GM18870 (cell line): ENCODE data around the gene TRIM62.

Source experiments
- ATAC-seq: cut with Tn5 transposase; IDR thresholded peaks from one replicate; pipeline ENCODE4 v1.9.1; 2021; ENCODE audit warnings: moderate library complexity; ENCODE audit not compliant: unreplicated experiment

The TRIM62 gene

DNA sequence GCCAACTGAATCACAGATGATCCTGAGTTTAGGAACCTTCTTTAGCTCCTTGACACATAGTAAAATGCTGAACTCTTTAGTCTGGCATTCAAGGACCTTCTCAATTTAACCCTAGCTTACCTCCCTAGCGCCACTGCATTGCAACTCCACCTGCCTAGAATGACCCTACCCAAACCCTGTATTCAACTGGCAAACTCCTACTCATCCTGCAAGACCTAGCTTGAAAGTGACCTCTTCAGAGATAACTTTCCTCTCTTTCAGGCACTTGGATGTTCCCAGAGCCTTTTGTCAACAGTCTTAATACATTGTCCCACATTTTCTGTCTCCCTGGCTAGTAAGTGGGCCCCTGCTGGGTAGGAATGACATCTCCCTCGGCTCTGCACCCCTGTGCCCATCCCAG, 19.7 kb downstream of the TRIM62 start:
- ATAC-seq, result no peak

DNA sequence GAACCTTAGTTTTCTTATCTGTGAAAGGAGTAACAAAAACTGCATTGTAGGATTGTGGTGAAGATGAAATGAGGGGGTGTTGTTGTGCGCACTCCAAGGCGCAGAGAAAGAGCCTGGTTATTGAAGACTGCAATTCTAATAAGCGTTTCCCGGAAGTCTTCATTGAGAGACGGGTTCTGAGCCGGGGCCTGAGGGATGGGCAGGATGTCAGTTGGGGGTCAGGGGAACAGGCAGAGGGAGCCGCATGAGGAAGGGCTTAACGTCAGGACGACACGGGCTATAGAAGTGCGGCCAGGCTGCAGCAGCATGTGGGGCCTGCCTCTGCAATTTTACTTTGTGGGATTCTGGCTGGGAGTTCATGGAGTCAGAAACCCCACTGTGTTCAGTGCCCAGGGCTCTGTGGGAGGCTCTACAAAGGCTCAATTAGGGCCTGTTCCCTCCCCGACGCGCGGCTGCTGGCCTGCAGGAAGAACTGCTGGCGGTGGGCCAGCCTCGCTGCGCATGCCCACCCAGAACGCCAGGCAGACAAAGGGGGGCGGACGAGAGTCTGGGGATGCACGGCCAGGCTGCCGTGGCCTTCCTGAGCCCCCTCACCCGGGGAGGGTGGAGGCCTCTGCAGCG, 20.7 kb downstream of the TRIM62 start:
- no peak for ATAC-seq

DNA sequence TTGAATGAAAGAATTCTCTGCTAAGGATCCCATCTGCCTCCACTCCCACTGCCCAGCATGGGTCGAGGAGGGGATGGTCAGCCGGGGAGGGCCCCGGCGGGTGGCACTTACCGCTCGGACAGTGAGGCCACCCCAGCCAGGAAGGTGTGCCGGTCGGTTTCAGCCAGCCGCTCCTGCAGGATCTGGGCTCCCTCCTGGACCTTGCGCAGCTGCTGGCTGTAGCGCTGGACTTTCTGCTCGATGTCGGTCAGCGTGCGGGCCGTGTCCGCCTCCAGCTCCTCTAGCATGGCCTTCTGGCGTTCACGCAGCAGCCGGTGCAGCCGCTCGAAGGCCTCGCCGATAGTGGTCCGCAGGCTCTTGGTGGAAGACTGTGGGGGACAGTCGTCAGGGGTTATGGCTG, 22.3 kb downstream of the TRIM62 start:
- no peak for ATAC-seq

DNA sequence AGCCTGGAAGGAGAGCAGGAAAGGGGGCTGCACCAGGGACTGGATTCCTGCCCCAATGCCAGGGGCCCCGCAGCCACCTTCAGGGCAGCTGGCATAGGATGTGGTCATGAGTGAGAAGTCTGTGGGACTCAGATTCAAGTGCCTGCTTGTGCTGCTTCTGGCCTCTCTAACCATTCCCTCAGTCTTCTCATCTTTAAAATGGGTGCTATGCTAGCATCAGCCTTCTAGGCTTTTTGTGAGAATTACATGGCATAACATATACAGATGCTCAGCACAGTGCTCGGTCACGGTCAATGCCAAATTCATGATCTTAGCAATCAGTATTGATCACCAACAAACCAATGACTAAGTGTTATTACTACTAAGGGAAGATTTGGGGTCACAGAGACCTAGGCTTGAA, 23.5 kb downstream of the TRIM62 start:
- no peak for ATAC-seq

DNA sequence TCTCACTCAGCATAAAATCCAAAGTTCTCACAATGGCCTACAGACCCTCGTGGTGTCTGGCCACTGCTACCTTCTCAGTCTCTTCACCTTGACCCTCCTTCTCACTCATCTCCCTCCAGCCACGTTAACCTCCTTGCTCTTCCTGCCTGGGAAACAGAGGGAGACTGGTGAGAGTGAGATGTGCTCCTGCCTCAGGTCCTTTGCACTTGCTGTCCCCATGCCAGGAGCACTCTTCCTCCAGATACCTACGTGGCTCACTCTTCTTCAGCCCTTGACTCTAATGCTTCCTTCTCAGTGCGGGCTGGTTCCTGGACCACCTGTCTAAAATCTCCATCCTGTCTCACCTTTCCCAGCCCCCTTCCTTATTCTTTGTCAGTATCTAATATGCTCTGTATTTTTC, 24.7 kb downstream of the TRIM62 start:
- no peak for ATAC-seq

DNA sequence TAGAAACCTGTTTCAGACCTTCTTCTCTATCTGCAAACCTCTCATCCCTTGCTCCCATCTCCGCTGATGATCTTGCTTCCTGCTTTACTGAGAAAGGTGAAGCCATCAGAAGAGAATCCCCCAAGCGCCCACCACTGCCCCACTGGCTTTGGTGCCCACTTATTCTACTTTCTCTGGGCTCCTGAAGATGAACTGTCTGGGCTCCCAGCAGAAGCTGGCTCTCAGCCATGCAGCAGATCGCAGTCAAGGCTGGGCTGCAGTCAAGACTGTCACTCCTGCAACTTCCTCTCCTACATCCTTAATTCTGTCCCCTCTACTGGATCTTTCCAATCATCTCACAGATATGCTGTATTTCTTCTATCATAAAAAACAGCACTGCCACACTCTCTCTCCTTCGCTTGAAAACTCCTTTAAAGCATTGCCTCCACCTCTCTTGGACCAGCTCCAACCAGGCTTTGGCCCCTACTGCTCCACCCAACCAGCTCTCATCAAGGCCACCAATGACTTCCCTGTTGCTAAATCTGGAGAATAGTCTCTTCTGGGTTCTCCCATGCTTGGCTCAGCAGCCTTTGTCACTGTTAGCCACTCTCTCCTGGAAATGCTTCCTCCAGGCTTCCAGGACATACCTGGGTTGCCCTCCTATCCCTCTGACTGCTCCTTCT, 25.8 kb downstream of the TRIM62 start:
- no peak for ATAC-seq

DNA sequence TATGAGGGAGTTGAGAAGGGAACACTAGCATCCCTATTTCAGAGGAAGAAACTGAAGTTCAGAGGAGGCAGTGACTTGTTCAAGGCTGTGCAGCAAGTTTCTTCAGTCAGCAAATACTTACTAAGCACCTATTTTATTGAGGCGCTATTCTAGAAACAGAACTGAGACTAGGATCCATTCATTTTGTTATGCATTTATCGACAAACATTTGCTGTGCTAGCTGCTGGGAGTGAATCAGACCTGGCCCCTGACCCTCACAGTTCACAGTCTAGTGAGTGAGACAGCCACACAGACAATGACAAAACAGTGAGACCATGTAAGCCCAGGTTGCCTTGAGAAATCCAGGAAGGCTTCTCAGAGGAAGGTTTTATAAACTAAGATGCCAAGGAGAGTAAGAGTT, 28.2 kb downstream of the TRIM62 start:
- no peak for ATAC-seq

DNA sequence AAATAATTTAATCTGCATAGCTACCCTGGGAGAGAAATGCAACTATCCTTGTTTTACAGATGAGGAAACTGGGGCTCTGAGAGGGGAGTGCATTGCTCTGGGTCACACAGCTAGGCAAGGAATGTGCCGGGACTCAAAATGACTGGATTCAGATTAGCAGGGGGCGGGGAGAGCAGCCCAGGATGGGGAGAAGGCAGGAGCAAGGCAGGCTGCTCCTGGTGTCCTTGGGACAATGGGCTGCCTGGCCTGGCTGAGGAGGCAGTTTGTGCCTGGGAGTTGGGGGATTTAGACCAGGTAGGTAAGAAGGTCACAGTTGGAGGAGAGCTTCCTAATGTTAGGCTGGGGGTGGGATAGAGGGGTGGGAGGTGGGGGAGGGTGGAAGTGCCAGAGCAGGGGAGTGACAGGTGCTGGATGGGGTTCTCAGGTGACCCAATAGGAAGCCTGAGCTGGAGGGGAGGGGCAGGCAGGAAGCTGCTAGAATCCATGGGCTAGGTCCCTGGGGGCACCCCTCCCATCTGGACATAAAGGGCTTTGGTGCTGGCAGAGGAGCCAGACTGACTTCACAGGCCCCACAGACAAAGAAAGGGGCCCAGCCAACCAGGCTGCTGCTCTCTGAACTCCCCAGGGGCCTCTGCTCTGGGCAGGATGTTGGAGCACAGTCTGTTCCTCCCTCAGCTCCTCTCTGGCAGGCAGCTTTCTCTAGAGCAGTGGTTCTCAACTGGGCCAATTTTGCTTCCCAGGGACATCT, 29.0 kb downstream of the TRIM62 start:
- no peak for ATAC-seq

DNA sequence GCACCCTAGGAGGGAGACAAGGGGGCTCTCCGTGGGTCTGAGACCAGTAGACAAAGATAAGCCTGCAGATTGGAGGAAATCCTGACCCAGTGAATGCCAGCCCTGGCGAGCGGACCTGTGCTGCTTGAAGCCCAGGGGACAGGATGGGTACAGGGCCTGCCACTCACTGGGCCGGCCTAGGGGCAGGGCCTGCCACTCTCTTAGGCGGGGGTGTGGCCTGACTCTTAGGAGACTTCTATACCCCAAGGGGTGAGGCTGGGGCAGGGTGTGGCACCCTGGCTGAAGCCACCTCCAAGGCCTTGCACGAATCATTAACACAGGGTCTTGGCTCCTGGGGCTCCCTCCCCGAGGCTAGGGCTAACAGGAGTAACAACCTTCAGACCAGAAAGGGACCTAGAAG, 30.7 kb downstream of the TRIM62 start:
- no peak for ATAC-seq

DNA sequence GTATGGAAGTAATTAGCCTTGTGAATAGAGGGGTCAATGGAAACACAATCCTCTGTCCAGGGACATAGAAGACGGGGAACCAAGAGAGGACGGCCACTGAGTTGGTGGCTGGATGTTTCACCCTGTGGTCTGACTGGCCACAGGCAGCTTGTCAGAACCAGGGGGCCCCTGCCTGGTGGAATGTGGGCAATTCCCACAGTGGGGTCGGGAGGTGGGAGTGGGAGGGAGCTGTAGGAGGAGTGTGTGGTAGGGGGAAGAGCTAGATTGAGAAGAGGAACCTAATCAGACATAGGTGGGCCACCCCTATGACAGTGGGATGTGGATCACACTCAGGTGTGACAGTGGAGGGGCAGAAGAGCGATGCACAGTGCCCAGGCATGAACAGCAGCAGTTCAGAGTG, 31.3 kb downstream of the TRIM62 start:
- ATAC-seq, result no peak

DNA sequence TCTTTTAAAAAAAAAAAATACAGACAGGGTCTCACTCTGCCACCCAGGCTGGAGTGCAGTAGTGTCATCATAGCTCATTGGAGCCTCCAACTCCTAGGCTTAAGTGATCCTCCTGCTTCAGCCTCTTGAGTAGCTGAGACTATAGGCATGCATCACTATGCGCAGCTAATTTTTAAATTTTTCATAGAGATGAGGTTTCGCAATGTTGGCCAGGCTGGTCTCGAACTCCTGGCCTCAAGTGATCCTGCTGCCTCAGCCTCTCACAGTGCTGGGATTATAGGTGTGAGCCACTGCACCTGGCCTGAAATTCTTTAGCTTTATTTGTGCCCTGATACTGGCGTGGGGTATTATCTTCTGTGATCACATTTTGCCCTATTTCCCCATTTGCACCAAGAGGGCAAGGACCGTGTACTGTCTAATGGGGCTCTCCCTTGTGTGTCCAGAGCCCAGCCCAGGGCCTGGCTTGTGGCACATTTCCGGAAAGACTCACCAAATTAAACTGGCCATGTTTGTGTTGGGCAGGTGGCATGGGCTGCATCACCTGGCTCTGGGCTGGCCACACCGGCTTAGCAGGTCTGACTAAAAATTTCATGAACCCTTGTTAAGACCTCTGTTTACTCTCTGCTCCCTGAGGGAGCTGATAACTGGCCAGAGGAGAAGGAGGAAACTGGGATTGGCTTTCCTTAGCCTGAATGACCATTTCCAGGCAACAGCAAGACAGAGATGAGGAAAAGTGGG, 32.2 kb downstream of the TRIM62 start:
- no peak for ATAC-seq

DNA sequence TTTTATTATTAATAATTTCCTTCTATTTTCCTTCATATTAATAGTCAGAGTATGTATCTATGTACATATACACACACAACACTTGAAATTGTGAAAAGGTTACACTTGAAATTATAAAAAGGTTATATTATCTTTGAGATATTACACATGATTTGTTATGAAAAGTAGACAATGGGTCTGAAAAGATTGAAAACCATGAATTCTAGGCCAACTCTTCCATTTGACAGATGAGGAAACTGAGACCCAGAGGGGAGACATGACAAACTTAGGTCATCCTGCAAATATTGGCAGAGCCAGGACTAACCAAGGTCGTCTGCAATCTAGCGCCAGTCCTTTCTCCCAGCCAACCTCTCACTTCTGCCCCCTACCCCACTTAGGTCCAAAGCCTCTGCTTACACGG, 33.2 kb downstream of the TRIM62 start:
- ATAC-seq, result no peak

DNA sequence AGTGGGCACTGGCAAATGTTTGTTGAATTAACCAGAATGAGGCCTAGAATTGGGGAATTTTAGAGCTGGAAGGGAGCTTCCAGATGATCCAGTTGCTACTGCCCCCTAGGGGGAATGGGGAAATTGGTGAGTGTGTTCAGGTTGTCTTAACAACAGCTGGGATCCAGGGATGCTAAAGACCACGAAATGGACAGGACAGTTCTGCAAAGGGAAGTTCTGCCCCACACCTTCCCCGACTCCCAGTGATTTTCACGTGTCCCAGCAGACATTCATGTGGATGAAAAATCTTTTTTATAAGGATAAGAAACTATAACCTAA, 33.9 kb downstream of the TRIM62 start:
- ATAC-seq, result no peak

DNA sequence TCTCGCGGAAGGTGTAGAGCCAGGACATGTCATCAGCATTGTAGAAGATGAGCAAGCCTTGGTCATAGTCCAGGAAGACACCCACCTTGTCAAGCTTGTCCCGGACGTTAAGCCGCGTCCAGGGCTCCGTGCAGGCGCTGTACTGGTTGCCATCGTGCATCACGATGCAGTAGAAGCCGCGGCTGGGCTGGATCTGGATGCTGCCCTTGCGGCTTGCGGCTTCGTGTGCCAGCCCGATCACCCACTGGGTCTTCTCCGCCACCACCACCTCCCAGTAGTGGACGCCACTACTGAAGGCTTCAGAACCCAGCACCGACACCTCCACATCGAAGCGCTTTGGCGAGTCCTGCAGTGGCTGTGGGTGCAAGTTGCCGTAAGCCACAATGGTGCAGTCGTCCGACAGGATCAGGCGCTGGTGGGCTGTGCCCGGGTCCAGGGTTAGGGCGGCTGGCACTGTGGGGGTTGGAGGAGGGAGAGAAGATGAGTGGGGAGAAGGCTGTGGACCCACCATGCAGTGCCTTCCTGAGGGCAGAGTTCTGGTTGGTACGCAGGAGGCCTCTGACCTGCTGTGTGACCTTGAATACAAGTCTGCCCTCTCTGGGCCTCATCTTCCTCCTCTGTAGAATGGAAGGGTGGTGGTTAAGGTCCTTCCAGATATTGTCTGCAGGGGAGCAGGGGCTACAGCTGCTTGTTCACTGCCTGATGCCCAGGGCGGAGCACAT, 34.4 kb downstream of the TRIM62 start:
- ATAC-seq, result no peak

DNA sequence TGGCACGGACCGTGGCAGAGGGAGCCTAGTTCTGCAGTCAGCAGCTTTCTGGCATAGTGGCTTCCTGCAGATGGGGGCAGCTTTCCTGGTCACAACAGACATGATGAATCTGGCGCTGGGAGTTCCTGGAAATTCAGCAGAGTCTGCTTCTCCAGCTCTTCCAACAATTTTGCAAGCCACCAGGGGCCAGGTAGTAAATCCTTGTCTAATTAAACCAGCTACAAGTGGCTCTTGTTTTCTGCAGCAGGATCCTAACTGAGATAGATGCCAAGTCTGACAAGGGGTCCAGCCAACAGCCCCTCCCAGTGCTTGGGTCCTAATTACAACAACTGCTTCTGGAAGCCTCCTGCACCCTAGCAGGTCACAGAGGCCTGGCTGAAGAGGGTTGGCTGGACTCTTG, 35.8 kb downstream of the TRIM62 start:
- no peak for ATAC-seq

DNA sequence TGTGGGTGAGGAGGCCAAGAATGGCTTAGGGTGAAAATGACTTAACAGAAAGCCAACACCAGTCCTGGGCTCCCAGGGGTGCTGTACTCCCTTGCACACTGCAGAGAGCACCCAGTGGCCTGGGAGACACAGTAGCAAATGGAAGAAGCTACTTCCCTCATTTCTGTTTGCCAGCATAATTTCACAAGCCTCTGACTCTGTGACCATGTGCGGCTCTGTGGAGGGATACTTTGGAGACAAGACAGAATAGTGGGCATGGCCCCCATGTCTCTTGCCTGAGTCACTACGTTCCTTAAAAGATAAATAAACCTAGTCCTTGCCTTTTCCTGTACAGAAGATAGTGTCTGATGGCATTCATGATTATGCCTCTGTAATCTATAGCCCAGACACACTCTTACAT, 38.1 kb downstream of the TRIM62 start:
- no peak for ATAC-seq

DNA sequence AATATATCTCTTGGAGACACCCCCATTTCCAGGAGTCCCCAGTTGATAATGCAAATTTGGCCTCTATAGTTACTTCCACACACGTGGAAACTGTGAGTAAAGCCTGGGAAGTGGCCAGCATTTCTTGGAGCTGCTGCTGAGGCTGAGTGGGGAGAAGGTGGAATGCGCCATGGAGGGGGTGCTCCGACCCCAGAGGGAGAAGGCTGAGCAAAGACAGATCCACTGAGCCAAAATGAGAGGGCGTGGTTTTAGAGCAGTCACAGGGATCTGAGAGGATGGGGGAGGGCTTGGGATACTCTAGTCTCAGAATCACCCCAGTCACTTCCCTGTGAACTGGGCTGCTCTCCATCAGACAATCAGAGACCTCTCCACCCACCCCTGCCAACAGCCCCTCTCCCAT, 38.7 kb downstream of the TRIM62 start:
- no peak for ATAC-seq

DNA sequence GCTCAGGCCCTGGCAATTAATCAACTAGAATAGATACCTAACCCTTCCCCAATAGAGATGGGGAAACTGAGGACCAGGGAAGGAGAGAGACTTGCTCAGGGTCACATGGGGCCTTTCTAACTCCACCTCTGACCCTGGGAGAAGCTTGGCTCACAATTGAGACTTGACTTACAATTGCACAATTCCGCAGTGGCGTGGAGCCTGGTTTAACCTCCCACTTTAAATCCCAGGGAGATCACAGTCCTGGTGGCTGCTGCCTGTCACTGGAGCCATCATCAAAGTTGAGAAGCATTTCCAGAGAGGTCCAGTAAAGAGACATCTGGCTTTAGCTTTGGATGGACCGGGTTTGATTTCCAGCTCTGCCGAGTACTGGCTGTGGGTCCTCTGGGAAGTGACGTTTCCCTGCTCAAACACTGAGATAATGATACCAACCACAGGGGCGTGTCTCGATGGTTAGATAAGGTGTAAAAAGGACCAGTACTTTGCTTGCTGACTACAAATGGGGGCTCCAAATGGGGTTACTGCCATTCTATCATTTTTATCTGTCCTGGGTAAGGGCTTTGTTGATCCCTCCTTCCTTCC, 39.3 kb downstream of the TRIM62 start:
- ATAC-seq, result no peak

DNA sequence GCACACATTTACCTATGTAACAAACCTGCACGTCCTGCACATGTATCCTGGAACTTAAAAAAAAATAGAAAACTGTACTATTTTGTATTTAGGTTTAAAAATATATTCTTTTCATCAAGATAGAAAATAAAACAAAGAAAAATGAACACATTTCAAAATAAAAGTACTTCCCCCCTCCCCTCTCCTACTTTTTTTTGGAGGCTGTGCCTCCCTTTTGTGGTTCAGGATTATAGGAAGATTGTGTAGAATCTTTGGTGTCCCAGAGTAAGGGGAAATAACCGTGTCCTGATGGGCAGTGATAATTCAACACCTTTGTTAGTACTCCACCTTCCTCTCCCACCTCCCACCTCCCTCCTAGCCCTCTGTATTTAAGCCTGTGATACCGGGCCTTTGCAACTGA, 40.1 kb downstream of the TRIM62 start:
- no peak for ATAC-seq

DNA sequence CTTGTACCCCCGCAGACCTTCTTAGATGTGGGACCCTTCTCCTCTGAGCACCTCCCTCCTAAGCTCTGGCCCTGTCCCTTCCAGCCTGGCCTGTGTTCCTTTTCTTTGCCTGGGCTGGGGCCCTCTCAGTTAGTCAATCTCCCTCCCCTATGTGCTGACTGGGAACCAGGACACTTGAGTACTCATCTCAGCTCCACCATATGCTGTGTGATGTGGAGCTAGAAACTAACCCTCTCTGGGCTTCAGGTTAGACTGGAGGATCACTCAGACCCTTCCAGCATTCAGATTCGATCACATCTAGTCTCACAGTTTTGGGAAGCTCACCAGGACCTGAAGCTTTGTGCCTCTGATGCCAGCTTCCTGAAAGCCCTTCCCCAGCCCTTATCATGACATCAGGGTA, 40.6 kb downstream of the TRIM62 start:
- ATAC-seq, result no peak
